NK-92 treated with Interleukin-12 subunit alpha and Interleukin-12 subunit beta, amount 100 ng/mL, for 24 hours (cell line): ENCODE results near the gene INPP5A.

ENCODE experiments used
- DNase-seq: peaks from one replicate; lab custom pipeline; 2025; lab: John Stamatoyannopoulos, UW

The INPP5A gene

GRCh38 chr10:132536241-132536876, 1.2 kb upstream of the INPP5A start:
- no peak for DNase-seq

- peak; percentile 93 for DNase-seq
Observed at GRCh38 chr10:132536877-132537683, 507 bp upstream of the INPP5A start.

GRCh38 chr10:132538031-132538789, 623 bp downstream of the INPP5A start:
- no peak for DNase-seq

GRCh38 chr10:132538790-132539421, 1.3 kb downstream of the INPP5A start:
- DNase-seq = no peak

GRCh38 chr10:132539431-132539839, 1.8 kb downstream of the INPP5A start:
- DNase-seq = no peak

- DNase-seq = no peak
Observed at GRCh38 chr10:132539894-132540293, 2.3 kb downstream of the INPP5A start.

GRCh38 chr10:132540456-132540855, 2.9 kb downstream of the INPP5A start:
- no peak for DNase-seq

- no peak for DNase-seq
Observed at GRCh38 chr10:132541129-132541528, 3.5 kb downstream of the INPP5A start.

- DNase-seq = no peak
Observed at GRCh38 chr10:132541601-132542011, 4.0 kb downstream of the INPP5A start.

GRCh38 chr10:132542086-132542775, 4.6 kb downstream of the INPP5A start:
- DNase-seq = no peak

GRCh38 chr10:132542819-132543218, 5.2 kb downstream of the INPP5A start:
- DNase-seq = no peak

- DNase-seq = no peak
Observed at GRCh38 chr10:132543916-132544743, 6.5 kb downstream of the INPP5A start.

- no peak for DNase-seq
Observed at GRCh38 chr10:132544744-132545658, 7.4 kb downstream of the INPP5A start.

- DNase-seq = no peak
Observed at GRCh38 chr10:132545659-132546367, 8.2 kb downstream of the INPP5A start.

- DNase-seq = no peak
Observed at GRCh38 chr10:132546567-132547420, 9.2 kb downstream of the INPP5A start.

- no peak for DNase-seq
Observed at GRCh38 chr10:132547421-132547861, 9.9 kb downstream of the INPP5A start.

GRCh38 chr10:132548106-132548823, 10.7 kb downstream of the INPP5A start:
- DNase-seq = no peak
